ENCODE results near the gene IP6K2. TPM values are rescaled to one million over a fixed set of nuclear protein-coding genes. Genes with fewer than 3 reads are reported as not detected.

Gene IP6K2
- total RNA-seq, 1 donor from 2014 or later = 81.2 TPM

DNA sequence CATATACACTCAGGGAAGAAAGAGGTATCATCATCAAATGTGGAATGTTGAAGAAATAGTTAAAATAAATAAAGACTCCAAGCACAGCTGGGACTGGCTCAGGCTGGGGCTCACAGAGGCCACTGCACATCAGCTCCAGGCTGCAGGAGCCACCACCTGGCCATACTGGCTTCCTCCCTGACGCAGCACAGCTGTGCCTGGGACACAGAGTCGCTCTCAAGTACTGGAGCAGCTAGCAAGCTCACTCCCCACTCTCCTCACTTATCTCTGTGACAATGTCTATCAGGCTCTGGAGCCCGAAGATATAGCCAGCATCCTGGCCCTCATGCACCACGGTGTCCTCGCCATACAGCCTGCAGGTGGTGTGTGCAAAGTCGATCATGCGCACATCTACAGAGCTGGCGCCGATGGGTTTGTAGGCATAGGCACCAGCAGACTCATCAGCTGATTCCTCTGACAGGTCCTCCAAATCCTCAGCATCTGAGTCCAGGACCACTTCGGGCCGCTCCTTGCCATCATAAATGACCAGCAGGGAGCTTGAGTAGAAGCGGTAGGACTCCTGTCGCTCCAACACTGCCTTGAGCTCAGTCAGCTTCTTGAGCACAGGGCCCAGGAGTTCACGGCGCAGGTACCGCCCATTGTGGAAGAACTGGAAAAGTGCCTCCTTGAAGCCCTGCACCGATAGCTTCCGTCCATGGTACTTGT, 28.8 kb downstream of the IP6K2 start:
- H3K27me3 ChIP-seq (ENCODE audit: control insufficient read depth, insufficient read depth, low read length) = no peaks in the 10 kb centered on the region
- TF ChIP-seq, protein P1, sequence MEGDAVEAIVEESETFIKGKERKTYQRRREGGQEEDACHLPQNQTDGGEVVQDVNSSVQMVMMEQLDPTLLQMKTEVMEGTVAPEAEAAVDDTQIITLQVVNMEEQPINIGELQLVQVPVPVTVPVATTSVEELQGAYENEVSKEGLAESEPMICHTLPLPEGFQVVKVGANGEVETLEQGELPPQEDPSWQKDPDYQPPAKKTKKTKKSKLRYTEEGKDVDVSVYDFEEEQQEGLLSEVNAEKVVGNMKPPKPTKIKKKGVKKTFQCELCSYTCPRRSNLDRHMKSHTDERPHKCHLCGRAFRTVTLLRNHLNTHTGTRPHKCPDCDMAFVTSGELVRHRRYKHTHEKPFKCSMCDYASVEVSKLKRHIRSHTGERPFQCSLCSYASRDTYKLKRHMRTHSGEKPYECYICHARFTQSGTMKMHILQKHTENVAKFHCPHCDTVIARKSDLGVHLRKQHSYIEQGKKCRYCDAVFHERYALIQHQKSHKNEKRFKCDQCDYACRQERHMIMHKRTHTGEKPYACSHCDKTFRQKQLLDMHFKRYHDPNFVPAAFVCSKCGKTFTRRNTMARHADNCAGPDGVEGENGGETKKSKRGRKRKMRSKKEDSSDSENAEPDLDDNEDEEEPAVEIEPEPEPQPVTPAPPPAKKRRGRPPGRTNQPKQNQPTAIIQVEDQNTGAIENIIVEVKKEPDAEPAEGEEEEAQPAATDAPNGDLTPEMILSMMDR (IDR thresholded peaks at IDR 0.05; ENCODE audit: insufficient read depth, low read length, poor library complexity, severe bottlenecking) = no peak
- DNase-seq (ENCODE audit: low read depth) = no peak
- peaks cover 12% of the 10 kb centered on the region for H3K36me3 ChIP-seq (ENCODE audit: control insufficient read depth, insufficient read depth, low read length)
- H3K4me3 ChIP-seq (ENCODE audit: low read depth, low read length) = no peak overlapping the region

DNA sequence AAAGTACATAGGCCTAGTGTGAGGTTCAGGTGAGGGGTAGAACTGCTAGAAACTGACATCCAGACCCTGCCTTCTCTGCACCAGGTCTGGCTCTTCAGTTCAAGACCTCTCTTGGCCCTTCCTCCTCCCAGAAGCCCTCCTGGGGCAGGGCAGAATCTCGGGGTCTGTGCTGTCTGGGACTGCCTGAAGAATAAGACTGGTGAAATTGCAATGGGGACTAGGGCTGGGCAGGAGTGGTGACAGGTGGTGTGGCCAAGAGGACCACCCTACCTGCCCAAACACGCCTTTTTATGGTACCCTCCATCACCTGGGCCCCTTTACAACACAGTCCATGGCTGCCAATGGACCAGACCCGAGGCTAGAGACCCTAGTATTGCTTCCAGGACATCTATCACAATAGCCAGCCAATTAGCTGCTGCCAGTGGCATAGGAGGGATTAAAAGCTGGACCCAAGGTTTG, 29.8 kb downstream of the IP6K2 start:
- H3K27me3 ChIP-seq (ENCODE audit: control insufficient read depth, insufficient read depth, low read length) = no peaks in the 10 kb centered on the region
- H3K36me3 ChIP-seq (ENCODE audit: control insufficient read depth, insufficient read depth, low read length) = peaks cover 7% of the 10 kb centered on the region
- DNase-seq (ENCODE audit: low read depth) = no peak
- TF ChIP-seq, protein P1 (IDR thresholded peaks at IDR 0.05; ENCODE audit: insufficient read depth, low read length, poor library complexity, severe bottlenecking) = no peak
- H3K4me3 ChIP-seq (ENCODE audit: low read depth, low read length) = no peak overlapping the region

DNA sequence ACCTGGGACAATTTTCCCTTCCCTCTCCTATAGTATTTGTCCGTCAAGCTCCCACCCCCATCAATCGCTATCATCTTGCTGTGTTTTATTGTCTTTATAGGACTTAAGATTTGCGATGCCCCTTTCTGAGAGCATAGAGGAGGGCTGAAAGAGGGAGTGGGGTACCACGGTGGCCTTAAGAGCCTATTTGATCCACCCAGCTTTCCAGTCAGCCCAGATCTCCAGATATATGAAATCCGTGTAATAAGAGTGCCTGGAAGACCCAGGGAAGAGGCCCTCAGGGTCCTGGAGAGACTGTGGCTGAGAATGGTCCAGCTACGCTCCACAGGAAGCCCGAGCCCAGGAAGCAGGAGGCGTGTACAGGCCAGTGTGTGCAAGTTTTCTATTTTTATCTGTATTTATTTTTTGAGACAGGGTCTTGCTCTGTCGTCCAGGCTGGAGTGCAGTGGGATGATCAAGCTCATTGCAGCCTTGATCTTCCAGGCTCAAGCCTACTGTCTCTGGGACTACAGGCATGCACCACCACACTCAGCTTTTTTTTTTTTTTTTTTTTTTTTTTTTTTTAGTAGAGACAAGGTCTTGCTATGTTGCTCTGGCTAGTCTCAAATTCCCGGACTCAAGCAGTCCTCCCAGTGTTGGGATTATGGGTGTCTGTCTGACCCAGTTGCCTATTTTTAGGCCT, 30.3 kb downstream of the IP6K2 start:
- TF ChIP-seq, protein P1 (IDR thresholded peaks at IDR 0.05; ENCODE audit: insufficient read depth, low read length, poor library complexity, severe bottlenecking) = no peak
- Histone ChIP-seq H3K36me3 (ENCODE audit: control insufficient read depth, insufficient read depth, low read length) (peaks cover 7% of the 10 kb centered on the region), H3K27me3 (ENCODE audit: control insufficient read depth, insufficient read depth, low read length) (no peaks in the 10 kb centered on the region), H3K4me3 (ENCODE audit: low read depth, low read length) (no peak overlapping the region)
- no peak for DNase-seq (ENCODE audit: low read depth)

- peaks cover 7% of the 10 kb centered on the region for H3K36me3 ChIP-seq (ENCODE audit: control insufficient read depth, insufficient read depth, low read length)
- no peak for DNase-seq (ENCODE audit: low read depth)
- TF ChIP-seq, protein P1 (IDR thresholded peaks at IDR 0.05; ENCODE audit: insufficient read depth, low read length, poor library complexity, severe bottlenecking) = peak; percentile 71
Observed at GRCh38 chr3:48685603-48686511, 31.2 kb downstream of the IP6K2 start, which contains the start of gene NCKIPSD. NCKIPSD (minus strand) TSS chr3:48685915; CDS start chr3:48685807, 108 bp downstream.

GRCh38 chr3:48685293-48685602, 31.8 kb downstream of the IP6K2 start:
- H3K36me3 ChIP-seq (ENCODE audit: control insufficient read depth, insufficient read depth, low read length) = peaks cover 6% of the 10 kb centered on the region
- TF ChIP-seq, protein P1 (IDR thresholded peaks at IDR 0.05; ENCODE audit: insufficient read depth, low read length, poor library complexity, severe bottlenecking) = no peak
- no peaks in the 10 kb centered on the region for H3K27me3 ChIP-seq (ENCODE audit: control insufficient read depth, insufficient read depth, low read length)
- no peak for DNase-seq (ENCODE audit: low read depth)
- peak overlapping the region; percentile 95 for H3K4me3 ChIP-seq (ENCODE audit: low read depth, low read length)

More at GRCh38 chr3:48685603-48686511, 31.2 kb downstream of the IP6K2 start, which contains the start of gene NCKIPSD:
- Histone ChIP-seq H3K27me3 (ENCODE audit: control insufficient read depth, insufficient read depth, low read length) (no peaks in the 10 kb centered on the region), H3K4me3 (ENCODE audit: low read depth, low read length) (peak within 1 kb of the TSS; percentile 95)

Measured in kidney epithelial cell (primary cell).